Astrocyte (in vitro differentiated cells and primary cell): ENCODE results near the gene EGFL8. TPM values are rescaled to one million over a fixed set of nuclear protein-coding genes. Genes with fewer than 3 reads are reported as not detected.

ENCODE experiments used
- DNase-seq: peaks from one replicate; pipeline ENCODE4 v3.0.0-alpha.2; 2010; ENCODE audit warnings: low read depth
- FAIRE-seq: peaks from 2 replicates; lab custom pipeline; 2011; peaks lifted over from hg19 to GRCh38; lab: Jason Lieb, UNC
- H2AFZ ChIP-seq: 2 replicates; pipeline ENCODE4 v1.6.0; 2012; ENCODE audit warnings: low read depth, low read length, inconsistent platforms
- H3K27ac ChIP-seq: 2 replicates; pipeline ENCODE4 v1.5.1; 2011; ENCODE audit warnings: low read depth, low read length, inconsistent platforms
- H3K27me3 ChIP-seq: 2 replicates; pipeline ENCODE4 v1.6.0; 2011; ENCODE audit warnings: low read length, inconsistent platforms; ENCODE audit not compliant: insufficient read depth
- H3K36me3 ChIP-seq: 2 replicates; pipeline ENCODE4 v1.5.1; 2011; ENCODE audit warnings: low read length, inconsistent platforms; ENCODE audit not compliant: insufficient read depth
- H3K4me1 ChIP-seq: 2 replicates; pipeline ENCODE4 v1.5.1; 2011; ENCODE audit warnings: low read length, inconsistent platforms; ENCODE audit not compliant: insufficient read depth
- H3K4me2 ChIP-seq: 2 replicates; pipeline ENCODE4 v1.6.0; 2012; ENCODE audit warnings: low read length, inconsistent platforms
- H3K4me3 ChIP-seq: 2 replicates; pipeline ENCODE4 v1.5.1; 2011; ENCODE audit warnings: low read depth, mild to moderate bottlenecking, low read length, inconsistent platforms; ENCODE audit not compliant: insufficient read depth
- H3K79me2 ChIP-seq: 2 replicates; pipeline ENCODE4 v1.6.0; 2012; ENCODE audit warnings: mild to moderate bottlenecking, low read length, inconsistent platforms; ENCODE audit not compliant: insufficient read depth
- H3K9ac ChIP-seq: 2 replicates; pipeline ENCODE4 v1.6.0; 2012; ENCODE audit warnings: mild to moderate bottlenecking, low read length, inconsistent platforms
- H3K9me3 ChIP-seq: 2 replicates; pipeline ENCODE4 v1.5.1; 2012; ENCODE audit warnings: low read depth, mild to moderate bottlenecking, low read length, inconsistent platforms; ENCODE audit not compliant: insufficient read depth
- H4K20me1 ChIP-seq: 2 replicates; pipeline ENCODE4 v1.6.0; 2012; ENCODE audit warnings: low read length, inconsistent platforms; ENCODE audit not compliant: insufficient read depth
- H3K27ac Mint-ChIP-seq: one replicate; pipeline ENCODE4 v1.8.0; 2021; ENCODE audit warnings: mild to moderate bottlenecking, mixed read lengths; ENCODE audit not compliant: unreplicated experiment
- H3K27me3 Mint-ChIP-seq: one replicate; pipeline ENCODE4 v1.8.0; 2021; ENCODE audit warnings: low read depth, mixed read lengths; ENCODE audit not compliant: unreplicated experiment
- H3K36me3 Mint-ChIP-seq: one replicate; pipeline ENCODE4 v1.8.0; 2021; ENCODE audit warnings: low read depth, mixed read lengths; ENCODE audit not compliant: unreplicated experiment
- H3K4me1 Mint-ChIP-seq: one replicate; pipeline ENCODE4 v1.8.0; 2021; ENCODE audit warnings: low read depth, mixed read lengths; ENCODE audit not compliant: unreplicated experiment
- H3K4me3 Mint-ChIP-seq: one replicate; pipeline ENCODE4 v1.8.0; 2021; ENCODE audit warnings: mild to moderate bottlenecking, moderate library complexity, mixed read lengths; ENCODE audit not compliant: unreplicated experiment
- H3K9me3 Mint-ChIP-seq: one replicate; pipeline ENCODE4 v1.8.0; 2021; ENCODE audit warnings: mild to moderate bottlenecking, mixed read lengths; ENCODE audit not compliant: unreplicated experiment
- EZH2 ChIP-seq: IDR thresholded peaks from 2 replicates; pipeline ENCODE4 v1.6.1; 2012; ENCODE audit warnings: mild to moderate bottlenecking, low read length, inconsistent platforms; ENCODE audit not compliant: insufficient read depth
- total RNA-seq: library from RNA; stranded (reverse); gene quantifications from 2 replicates; pipeline ENCODE4 v1.2.1, GENCODE V29; 2021
- TF ChIP-seq, protein P1 (sequence below): IDR thresholded peaks from 2 replicates; pipeline ENCODE4 v1.5.1; 2011; ENCODE audit warnings: low read depth, mild to moderate bottlenecking, inconsistent platforms, low read length, moderate library complexity; ENCODE audit not compliant: insufficient read depth

EGFL8 gene
- total RNA-seq, 1 donor from 2014 or later, result 13.3 TPM

DNA sequence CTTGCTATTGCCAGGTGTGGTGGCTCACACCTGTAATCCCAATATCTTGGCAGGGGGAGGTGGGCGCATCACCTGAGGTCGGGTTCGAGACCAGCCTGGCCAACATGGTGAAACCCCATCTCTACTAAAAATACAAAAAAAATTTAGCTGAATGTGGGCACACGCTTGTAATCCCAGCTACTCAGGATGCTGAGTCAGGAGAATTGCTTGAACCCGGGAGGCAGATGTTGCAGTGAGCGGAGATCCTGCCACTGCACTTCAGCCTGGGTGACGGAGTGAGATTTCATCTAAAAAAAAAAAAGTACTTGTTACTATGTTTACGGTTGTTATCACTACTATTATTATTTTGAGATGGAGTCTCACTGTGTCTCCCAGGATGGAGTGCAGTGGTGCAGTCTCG, 7.5 kb upstream of the EGFL8 start:
- Histone ChIP-seq H3K27me3 (no peaks in the 10 kb centered on the region), H2AFZ (no peak overlapping the region), H3K36me3 (peaks cover 11% of the 10 kb centered on the region), H3K4me3 (no peak overlapping the region), H3K27ac (no peak overlapping the region), H3K9me3 (no peaks in the 10 kb centered on the region), H3K9ac (no peak overlapping the region), H3K79me2 (peaks cover 17% of the 10 kb centered on the region), H3K4me1 (peaks cover 24% of the 10 kb centered on the region), H4K20me1 (peaks cover 9% of the 10 kb centered on the region), H3K4me2 (no peak overlapping the region)
- Mint-ChIP-seq H3K9me3 (no peaks in the 10 kb centered on the region), H3K36me3 (peaks cover 12% of the 10 kb centered on the region), H3K4me3 (no peak overlapping the region), H3K27ac (no peak overlapping the region), H3K4me1 (peaks cover 19% of the 10 kb centered on the region), H3K27me3 (no peaks in the 10 kb centered on the region)
- TF ChIP-seq EZH2, result no peak
- TF ChIP-seq, protein P1, sequence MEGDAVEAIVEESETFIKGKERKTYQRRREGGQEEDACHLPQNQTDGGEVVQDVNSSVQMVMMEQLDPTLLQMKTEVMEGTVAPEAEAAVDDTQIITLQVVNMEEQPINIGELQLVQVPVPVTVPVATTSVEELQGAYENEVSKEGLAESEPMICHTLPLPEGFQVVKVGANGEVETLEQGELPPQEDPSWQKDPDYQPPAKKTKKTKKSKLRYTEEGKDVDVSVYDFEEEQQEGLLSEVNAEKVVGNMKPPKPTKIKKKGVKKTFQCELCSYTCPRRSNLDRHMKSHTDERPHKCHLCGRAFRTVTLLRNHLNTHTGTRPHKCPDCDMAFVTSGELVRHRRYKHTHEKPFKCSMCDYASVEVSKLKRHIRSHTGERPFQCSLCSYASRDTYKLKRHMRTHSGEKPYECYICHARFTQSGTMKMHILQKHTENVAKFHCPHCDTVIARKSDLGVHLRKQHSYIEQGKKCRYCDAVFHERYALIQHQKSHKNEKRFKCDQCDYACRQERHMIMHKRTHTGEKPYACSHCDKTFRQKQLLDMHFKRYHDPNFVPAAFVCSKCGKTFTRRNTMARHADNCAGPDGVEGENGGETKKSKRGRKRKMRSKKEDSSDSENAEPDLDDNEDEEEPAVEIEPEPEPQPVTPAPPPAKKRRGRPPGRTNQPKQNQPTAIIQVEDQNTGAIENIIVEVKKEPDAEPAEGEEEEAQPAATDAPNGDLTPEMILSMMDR, result no peak
- FAIRE-seq (no peak), DNase-seq (no peak)

DNA sequence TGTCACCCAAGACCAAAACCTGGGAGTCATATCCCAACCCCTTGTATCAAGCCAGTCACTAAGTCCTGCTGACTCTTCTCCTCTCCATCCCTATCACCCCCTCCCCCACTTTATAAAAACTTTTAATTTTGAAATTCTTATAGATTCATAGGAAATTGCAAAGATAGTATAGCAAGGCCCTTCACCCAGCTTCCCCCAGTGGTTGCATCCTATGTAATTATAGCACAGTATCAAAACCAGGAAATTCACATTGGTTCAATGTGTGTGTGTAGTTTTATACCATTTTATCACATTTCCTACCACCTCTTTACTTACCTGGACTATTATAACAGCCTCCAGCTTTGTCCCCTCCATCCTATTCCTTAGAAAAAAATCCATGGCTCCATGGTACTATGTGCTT, 6.3 kb upstream of the EGFL8 start:
- Histone ChIP-seq H3K36me3 (peaks cover 11% of the 10 kb centered on the region), H3K9ac (no peak overlapping the region), H3K27me3 (no peaks in the 10 kb centered on the region), H3K79me2 (peaks cover 17% of the 10 kb centered on the region), H3K9me3 (no peaks in the 10 kb centered on the region), H3K4me1 (peaks cover 12% of the 10 kb centered on the region), H4K20me1 (peaks cover 9% of the 10 kb centered on the region), H3K27ac (no peak overlapping the region), H3K4me2 (no peak overlapping the region), H2AFZ (no peak overlapping the region), H3K4me3 (no peak overlapping the region)
- peaks cover 11% of the 10 kb centered on the region for H3K4me1 Mint-ChIP-seq
- DNase-seq (no peak), FAIRE-seq (no peak)
- no peak for TF ChIP-seq EZH2
- TF ChIP-seq, protein P1, result no peak
- H3K4me3 Mint-ChIP-seq, result no peak overlapping the region
- H3K27me3 Mint-ChIP-seq, result no peaks in the 10 kb centered on the region
- no peak overlapping the region for H3K27ac Mint-ChIP-seq
- H3K36me3 Mint-ChIP-seq, result peaks cover 16% of the 10 kb centered on the region
- H3K9me3 Mint-ChIP-seq, result no peaks in the 10 kb centered on the region

DNA sequence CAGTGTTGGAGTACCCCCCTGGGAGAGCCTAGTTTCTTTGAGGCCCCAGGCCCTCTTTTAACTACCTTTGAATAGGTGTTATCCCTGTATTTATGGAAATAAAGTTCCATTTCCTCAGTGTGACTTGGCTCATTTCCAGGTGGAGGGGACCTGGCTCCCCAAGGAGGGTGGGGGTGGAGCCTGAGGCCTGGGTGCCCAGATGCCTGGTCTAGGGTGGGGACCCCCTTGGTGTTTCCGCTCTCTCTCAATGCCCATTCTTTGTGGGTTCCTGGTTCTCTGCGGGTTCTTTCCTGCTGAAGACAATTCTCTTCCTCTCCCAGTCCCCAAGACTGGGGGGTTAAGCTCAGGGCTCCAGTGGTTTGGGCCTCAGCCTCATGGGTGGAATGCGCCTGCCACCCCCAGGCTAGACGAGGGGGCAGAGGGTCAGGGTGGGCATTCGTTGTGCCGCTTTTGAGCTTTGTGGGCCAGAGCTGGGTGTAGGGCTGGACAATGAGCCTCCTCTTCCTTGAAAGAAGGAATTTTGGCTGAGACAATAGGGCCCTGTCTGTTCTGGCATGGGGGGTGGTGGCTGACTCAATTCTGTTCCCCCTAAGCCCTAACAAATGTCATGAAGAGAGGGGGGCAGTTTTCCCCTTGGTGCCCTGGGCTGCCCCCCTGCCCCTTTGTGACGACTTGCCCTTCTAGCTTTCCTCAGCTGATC, 686 bp upstream of the EGFL8 start:
- no peaks in the 10 kb centered on the region for H4K20me1 ChIP-seq
- H3K9ac ChIP-seq, result no peak overlapping the region
- no peak overlapping the region for H3K27ac Mint-ChIP-seq
- no peak for DNase-seq
- peaks cover 23% of the 10 kb centered on the region for H3K36me3 Mint-ChIP-seq
- TF ChIP-seq, protein P1, result no peak
- TF ChIP-seq EZH2, result no peak
- no peaks in the 10 kb centered on the region for H3K79me2 ChIP-seq
- no peak overlapping the region for H3K4me2 ChIP-seq
- no peaks in the 10 kb centered on the region for H3K36me3 ChIP-seq
- peaks cover 3% of the 10 kb centered on the region for H3K4me1 ChIP-seq
- no peaks in the 10 kb centered on the region for H3K27me3 Mint-ChIP-seq
- H3K27me3 ChIP-seq, result no peaks in the 10 kb centered on the region
- H3K27ac ChIP-seq, result no peak overlapping the region
- peaks cover 11% of the 10 kb centered on the region for H3K4me1 Mint-ChIP-seq
- peaks cover 2% of the 10 kb centered on the region for H3K9me3 Mint-ChIP-seq
- no peak overlapping the region for H2AFZ ChIP-seq
- no peaks in the 10 kb centered on the region for H3K9me3 ChIP-seq
- no peak overlapping the region for H3K4me3 ChIP-seq
- H3K4me3 Mint-ChIP-seq, result no peak overlapping the region
- no peak for FAIRE-seq
